Hematopoietic multipotent progenitor cell treated with erythropoietin and hydrocortisone succinate and interleukin-3 and kit ligand, for 6 days (in vitro differentiated cells): ENCODE results near the gene SYT6.
A peak's percentile ranks its signal among the peaks of the same experiment; 100 is the strongest.
"Not testable (repeated sequence)": the region's sequence is repeated elsewhere in the genome, so short reads cannot be mapped to it uniquely, and the experiment has no call there.

Experiments used
- DNase-seq: peaks from one replicate; pipeline ENCODE4 v3.0.0-alpha.2; 2015

Gene SYT6

DNA sequence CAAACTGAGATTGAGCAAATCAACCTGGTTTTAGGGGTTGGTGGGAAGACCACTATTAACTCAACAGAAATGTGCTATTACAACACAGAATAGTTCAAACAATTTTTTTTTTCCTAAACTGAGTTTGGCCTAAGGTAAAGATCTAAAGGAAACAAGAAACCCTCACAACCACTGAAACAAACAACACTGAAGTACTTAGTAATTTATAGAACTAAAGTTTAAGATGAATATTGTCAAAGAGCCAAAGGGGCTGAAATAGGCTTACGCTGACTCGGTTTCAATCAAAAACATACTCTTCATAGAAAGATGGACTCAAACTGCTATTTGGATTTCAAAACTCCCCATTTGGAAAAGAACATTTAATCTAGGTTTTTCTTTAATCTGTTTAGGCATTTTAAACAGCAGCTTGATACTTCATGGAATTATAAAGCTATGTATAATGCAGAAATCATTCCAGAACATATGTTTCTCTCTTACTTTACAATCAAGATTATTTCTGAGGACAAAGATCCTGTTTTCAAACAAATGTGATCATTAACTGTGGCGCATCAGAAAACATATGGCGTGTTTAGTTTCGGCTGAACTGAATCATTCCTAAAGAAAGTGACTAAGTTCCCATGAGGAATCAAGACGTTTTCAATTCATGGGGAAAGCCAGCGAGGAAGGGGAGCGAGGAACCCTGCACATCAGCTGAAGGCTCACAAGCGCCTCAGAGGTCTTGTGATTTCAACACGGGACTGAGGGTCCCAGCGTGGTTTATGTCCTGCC, 62.7 kb downstream of the SYT6 start:
- DNase-seq, result no peak

DNA sequence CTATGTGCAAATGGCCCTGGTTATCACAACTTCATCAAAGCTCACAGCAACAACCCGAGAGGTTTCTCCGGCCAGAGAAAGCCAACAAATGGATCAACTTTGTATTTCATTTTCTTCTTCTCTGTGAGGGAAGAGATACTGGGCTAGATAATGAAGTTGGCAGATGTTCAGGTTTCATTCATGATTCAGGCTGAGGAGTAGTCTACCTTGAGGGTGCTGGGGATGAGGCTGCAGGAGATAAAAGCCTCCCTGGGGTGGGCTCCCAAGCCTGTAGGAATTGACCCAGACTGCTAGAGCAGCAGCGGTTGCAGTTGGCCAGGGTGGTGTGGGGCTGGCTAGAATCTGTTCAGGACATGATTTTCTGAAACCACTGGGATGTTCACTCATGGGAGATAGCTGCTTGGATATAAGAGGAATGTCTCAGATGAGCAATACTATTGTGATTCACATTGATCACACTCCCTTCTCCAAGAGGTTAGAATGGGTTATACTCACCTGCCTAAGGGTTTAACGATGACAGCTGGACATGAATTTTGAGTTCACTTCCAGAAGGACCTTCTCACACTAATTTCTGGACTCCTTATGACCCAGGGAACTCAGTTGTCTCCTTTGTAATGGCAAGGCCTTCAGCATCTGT, 64.0 kb downstream of the SYT6 start:
- DNase-seq, result no peak

DNA sequence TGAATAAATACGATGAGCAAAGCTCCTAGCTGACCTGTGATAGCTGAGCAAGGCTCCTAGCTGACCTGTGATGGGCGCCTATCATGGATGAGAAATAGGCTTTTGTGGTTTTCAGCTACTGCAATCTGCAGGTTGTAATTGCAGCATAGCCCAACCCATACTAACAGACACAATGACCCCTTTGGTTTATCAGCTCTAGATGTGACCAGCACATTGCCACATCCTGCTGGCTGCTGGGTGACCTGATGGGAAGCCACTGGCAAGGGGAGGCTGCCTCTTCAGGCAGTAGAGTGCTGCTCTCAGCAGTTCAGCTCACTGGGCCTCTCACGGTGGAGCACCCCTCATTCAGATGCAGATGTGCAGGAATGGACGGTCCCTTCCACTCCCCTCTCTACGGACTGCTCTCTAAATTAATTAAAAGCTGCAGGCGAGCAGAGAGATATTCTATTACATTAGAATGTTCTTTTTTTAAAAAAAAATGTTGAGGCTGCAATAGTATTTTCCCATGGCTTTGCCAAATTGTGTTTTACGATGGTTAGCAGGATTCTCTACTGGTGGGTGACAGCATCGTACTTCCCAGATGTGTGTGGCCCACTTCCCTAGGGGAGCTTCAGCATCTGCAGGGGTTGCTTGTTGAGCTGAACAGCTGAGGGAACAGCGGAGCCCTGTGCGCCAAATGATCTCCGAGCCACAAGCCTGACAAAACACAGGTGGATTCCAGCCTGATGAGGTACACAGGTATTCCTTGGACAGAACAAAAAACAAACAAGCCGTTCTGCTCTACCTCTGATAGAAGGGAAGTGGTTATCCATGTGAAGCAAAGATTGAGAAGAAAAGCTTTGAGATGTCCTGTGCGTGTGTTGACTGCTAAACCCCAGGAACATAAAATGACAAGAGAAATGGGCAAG, 65.0 kb downstream of the SYT6 start:
- peak; percentile 81 for DNase-seq

DNA sequence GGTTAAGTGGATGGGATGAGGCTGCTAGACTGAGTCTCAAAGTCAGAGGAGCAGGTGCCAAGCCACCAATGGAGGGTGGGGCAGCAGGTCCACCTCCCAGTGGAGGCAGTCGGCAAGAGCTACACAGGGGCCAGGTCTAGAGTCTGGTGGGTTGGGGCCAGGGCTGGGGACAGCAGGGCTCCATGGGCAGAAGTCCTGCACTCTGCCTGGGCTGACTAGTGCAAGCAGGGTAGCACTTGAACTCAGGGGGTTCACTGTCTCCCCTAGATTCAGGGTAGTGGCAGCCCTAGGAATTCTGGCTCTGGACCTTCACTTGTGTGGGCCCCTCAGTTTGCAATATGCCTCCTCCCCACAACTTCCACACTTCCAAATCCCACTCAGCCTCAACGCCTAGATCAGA, 66.2 kb downstream of the SYT6 start:
- no peak for DNase-seq

DNA sequence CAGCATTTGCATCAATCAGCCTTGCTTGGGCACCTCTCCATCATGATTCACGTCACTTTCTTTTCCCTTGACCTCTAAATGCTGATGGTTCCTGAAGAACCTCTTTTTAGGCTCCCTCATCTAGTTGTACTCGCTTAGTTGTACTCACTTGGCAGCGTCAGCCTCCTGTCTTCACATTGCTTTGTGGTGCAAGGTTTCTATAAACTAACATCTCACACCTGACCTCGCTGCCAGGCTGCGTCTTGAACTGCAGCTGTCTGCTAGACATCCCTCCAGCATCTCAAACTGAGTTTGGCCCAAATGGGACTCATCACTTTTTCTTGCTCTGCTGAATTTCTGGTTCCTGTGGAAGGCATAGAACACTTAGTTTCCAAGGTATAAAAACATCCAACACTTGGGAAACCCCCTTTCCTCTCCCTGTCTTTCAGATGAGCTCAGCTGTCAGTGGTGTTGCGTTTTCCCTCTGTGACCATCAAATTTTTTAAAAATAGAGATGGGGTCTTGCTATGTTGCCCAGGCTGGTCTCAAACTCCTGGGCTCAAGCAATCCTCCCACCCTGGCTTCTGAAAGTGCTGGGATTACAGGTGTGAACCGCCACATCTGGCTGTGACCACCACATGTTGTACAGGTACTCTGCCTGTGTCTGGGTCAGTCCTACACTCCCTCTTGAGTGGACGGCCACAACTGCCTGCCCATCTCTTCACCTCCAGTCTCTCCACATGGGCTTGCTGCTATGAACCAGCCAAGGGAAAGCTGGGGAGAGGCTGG, 66.9 kb downstream of the SYT6 start:
- DNase-seq, result no peak

DNA sequence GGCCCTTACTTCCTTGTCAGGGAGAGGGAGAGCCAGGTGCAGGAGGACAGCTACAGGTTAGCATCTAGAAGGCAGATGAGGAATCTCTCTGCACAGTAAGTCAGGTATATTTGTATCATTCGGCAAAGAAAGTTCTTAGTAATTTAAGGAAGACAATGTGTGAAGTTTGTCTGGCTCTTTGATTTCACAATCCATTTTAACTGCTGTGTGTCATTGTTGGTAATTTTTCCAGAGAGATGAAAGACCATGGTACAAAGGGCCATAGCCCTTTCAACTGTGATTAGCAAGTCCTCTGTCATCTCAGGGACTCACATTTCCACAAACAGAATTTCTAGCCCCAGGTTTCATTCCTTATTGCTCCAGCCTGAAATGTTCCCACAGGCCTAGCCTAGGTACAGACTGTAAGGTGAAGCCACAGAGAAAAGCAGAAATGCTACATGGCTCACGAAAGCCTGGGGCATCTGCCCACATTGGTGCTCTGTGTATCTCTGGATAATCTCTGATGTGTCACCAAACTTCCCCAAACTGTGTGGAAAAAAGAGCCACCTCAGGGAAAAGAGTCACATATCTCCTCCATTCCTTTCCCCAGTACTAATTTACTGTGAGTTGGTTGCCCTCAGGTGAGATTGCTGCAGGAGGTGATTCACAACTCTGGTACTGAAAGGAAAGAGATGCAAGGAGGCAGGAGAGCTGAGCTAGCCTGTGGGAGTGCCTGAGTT, 70.6 kb downstream of the SYT6 start:
- no peak for DNase-seq

DNA sequence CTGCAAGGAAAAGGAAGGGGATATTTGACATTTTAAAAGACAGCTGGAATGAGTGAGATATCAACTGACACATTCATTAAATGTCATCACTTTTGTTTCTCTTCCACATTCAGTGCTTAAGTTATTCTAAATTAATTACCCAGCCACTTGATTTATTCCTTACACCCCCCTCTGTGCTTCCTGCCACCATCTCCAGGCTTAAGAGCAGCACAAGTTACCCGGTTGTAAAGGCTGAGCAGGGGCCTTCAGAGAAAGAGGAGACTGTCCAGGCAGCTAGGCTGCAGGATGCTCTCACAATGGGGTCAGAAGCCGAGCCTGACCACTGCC, 71.4 kb downstream of the SYT6 start:
- DNase-seq, result no peak

DNA sequence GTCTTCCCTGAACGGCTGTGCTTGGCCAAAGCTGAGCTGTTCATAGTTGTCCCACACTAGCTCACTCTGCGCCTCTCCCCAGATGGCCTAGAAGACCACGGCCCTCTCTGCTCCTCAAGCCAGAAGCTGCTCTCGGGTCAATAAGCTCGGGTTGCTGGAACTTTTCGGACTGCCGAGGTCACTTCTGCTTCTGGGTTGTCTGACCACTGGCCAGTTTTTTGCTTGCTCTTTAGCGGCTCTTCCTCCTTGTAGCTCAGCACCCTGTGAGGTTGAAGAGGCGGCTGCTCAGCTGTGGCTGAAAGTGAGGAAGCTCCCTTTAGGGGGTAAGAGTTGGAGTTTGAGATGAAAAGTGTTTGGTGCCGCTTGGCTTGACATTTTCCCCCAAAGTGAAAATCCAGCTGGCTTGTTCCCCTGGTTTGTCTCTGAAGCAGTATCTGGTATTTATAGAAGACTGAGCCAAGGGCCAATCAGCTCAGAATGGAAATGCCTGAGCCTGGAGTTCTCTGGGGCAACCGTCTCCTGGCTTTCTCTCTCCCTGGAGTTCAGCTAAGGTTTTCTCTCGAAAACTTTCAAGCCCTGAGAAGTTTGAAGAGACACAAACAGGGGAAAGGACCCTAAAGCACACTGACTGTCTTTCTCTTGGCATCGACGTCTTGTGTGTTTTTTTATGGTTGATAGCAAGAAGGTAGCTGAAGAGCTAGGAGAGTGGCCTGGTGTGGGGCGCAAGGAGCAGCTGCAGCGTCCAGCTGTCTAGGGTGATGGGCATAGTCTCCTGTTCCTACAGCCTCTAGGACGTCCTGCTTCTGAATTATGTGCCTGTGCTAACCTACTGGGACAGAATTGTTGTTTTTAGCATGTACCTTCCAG, 72.0 kb downstream of the SYT6 start:
- DNase-seq, result no peak

DNA sequence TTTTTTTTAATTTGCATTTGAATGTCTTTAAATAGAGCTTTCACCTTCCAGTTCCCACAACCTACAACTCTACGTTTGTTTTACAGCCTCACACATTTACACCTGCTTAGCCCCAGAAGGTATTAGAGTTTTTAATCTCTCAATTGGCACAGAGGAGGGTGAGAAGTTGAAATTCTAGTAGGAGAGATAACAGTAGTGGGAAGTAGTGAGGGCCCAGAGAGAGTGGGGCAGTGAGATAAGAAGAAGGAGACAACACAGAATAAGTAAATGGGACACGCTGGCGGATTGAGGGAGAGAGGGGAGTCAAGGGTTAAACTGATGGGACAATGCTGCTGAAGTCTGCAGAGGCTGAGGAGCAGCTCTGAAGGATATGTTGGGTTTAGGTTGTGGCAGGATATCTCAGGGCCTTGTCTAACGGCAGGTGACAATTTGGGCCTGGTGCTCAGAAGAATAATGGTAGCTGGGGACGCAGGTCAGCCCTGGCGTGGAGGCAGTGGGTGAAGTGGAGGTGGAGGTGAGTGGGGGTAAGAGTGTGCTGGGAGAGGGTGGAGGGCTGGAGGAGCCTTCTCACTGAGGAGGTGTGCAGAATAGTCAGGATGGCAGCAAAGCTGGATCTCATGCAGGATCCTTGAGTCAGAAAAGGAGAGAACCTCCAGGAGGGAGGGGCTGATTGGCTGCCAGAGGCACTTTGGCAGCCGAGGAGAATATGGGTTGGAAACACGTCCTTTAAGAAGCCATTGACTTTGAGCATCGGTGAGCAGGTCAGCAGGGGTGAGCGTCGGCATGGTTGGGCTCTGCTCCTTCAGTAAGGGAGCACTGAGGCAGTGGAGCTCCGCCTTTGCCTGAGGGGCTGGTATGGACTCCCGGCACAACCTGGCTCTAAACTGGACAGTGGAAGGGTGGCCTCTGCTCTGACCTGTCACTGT, 72.9 kb downstream of the SYT6 start:
- DNase-seq, result peak; percentile 81

DNA sequence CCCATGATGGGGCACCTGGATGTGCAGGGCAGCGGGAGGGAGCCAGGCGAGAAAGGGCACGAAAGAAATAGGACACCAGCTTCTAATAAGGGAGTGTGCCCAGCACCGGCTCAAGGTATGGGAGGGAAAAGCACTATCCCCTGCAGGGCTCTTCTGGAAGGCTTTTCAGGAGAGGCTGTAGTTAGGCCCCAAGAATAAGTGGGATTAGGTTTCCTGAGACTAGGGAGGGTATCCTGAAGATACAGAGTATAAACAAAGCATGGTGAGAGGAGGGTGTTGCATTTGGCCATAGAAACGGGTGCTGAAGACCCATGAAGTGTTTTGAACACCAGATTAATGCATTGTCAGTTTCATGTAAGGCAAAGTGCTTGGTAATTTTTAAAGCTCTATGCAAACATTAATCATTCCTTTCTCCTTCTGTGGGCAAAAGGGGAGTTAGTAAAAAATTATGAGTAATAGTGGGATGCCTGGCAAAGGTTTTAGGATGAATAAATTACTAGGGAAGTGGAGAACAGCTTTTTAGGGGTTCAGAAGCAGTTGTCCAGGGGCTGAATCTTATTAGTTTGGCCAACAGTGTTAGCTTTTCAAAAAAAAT, 74.0 kb downstream of the SYT6 start:
- no peak for DNase-seq

DNA sequence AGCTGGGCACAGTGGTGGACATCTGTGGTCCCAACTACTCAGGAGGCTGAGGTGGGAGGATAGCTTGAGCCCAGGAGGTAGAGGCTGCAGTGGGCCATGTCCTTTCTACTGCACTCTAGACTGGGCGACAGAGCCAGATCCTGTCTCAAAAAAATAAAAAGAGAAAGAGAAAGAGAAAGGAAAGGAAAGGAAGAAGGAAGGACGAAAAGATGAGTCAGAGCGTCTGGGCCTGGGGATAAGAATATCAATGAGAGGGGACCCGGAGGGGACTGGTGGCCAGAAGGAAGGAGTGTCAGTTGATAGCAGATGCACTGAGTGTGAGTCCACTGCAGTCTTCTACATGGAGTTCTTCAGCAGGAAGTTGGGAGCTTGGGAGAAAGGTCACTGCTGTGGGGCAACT, 75.6 kb downstream of the SYT6 start:
- DNase-seq, result peak; percentile 76

DNA sequence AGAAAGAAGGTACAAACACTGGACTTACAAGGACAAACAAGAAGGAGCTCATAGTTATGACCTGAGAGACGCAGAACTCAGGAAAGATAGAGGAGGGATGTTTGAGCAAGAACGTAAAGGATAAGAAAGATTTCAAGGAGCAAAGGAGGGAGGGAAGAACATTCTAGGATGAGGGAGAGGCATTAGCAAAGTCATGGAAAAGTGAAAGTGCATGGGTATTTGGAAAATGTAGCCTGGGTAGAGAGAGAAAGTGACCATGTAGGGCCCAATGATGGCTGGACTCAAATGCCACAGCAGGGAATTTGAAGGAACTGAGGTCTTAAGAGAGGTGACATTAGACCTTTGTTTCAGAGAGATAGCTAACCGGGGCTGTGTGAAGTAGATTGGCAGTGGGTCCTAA, 76.5 kb downstream of the SYT6 start:
- no peak for DNase-seq

DNA sequence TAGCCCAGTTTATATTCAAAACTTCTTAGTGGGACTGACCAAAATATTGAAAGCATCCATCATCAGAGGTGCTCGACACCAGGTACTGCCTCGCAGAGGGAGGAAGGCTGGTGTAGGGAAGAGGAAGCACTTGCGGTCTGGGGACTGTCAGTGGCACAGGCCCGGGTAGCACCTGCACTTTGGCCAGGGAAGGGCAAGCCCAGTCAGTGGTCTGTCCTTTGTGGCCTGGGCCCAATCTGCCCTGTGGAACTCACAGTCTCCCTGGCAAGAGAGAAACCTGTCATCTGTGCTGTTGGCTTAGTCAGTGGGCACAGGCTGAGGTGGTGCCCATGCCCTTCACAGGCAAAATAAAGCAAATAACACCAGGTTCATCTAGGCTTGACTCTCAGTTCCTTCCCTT, 77.4 kb downstream of the SYT6 start:
- DNase-seq, result no peak

DNA sequence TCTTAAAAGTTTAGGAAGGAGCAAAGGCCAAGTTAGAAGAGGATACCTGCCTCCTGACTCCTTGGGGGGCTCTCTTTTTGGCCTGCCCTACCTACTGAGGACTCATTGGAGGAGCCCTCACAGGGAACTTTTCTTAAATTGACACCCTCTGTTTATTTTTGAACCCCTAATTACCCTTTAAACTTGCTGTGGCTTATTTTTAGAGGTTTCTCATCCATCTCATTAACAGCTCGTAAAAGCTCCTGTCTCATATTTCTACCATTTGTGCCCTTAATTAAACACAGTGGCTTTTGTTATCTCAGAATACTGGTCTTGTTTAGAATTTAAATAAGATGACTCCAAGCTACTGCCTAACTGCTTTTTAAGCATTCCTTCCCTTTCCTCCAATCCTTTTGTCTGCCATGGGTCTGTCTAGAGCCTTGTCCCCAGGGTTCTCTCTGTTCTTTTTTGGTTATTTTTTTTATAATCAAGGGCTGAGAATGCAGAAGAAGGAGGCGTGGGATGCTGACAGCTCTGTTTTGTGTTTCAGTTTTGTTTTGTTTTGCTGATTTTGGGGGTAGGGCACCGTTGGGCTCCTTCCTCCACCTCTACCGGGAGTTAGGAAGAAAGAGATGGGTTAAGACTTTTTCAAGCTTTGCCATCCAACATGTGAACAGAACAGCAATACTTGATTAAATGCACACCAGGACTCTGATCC, 78.0 kb downstream of the SYT6 start:
- no peak for DNase-seq

DNA sequence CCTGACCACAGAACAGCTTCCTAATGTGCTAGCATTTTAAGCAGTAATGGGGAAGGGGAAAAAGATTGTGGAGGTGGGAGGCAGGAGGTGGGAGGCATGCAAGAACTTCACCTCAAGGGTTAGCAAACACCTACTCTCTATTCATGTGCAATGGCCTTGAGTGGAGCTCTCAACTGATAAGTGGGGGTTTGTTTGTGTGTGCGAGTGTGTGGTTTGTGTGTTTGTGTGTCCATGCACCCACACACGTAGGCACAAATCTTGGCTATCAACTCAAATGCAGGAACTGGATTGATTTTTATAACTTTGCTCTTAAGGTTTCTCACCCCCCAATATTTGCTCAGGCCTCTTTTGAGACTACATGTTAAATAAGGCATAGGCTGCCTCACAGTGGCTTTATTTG, 78.6 kb downstream of the SYT6 start:
- no peak for DNase-seq

DNA sequence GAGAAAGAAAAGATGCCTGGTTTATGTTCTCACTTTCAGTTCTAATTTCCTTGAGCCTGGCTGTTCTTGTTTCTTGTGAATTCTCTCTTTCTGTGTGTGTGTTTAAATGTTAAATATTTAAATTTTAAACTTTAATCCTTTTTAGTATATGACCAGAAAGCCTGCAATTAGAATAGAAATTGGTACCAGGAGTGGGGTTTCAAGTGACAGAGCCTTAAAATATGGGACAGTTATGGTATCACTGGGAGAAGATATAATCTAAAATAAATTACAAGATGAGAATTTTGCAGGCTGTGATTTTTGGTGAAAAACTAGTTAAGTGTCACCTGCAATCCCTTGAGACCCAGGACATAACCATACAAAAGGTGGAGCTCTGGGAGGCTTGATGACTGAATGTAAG, 81.4 kb downstream of the SYT6 start:
- DNase-seq, result no peak

DNA sequence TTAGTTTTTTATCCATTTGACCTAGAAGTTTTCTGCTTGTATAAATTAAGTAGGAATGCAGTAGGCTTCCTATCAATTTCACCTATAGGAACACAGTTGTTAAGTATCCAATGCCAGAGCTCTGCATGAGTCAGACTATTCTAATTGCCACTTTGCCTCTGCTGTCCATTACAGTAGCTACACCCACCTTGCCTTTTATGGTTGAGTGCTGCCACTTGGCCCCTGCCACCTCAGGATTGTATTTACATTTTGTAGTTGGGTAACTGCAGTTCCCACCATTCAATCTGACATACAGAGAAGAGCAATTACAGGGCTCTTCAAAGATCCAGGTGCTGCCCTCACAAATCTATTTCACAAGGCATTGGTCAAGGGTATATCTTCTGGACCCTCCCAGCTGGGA, 83.9 kb downstream of the SYT6 start:
- not testable (repeated sequence) for DNase-seq

DNA sequence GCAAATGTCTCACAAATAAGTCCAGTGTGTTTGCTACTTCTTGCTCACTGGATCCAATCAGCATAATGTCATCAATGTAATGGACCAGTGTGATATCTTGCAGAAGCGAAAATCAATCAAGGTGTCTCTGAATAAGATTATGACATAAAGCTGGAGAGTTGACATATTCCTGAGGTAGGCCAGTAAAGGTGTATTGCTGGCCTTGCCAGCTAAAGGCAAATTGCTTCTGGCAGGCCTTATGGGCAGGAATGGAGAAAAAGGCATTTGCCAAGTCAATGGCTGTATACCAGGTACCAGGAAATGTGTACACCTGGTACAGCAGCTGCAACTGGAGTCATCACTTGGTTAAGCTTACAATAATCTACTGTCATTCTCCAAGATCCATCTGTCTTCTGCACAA, 85.0 kb downstream of the SYT6 start:
- not testable (repeated sequence) for DNase-seq

DNA sequence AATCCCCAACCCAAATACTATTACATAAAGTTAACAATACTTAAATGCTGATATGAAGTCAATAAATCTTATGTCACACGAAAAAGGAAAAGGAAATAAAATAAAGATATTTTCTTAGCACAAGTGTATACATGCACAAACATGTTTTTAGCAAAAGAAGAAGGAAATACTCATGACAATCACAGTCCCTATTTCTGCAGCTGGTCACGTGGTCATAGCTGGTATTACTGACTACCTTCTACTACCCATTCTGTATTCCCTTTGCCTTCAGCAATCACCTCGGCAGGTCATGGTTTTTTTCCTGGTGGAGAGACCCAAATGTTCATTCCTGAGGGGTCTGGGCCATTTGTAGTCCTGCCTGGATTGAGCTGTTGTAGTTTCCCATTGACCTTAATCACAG, 88.0 kb downstream of the SYT6 start:
- not testable (repeated sequence) for DNase-seq
